AG08395 (cell line): Measurements from ENCODE around the gene KRT28.
"Not testable (repeated sequence)": the region's sequence is repeated elsewhere in the genome, so short reads cannot be mapped to it uniquely, and the experiment has no call there.

ENCODE experiments used
- DNase-seq: peaks from one replicate; pipeline ENCODE4 v3.0.0; 2012; ENCODE audit warnings: mixed read lengths, low spot score

Gene KRT28

GRCh38 chr17:40779181-40779909 is 20.4 kb downstream of the KRT28 start:
- DNase-seq = no peak

- DNase-seq = no peak
Measured at GRCh38 chr17:40778461-40778860, 21.3 kb downstream of the KRT28 start.

GRCh38 chr17:40777971-40778370 is 21.8 kb downstream of the KRT28 start:
- DNase-seq = no peak

- no peak for DNase-seq
Measured at GRCh38 chr17:40777459-40777858, 22.3 kb downstream of the KRT28 start.

- no peak for DNase-seq
Measured at GRCh38 chr17:40775945-40776344, 23.8 kb downstream of the KRT28 start.

- no peak for DNase-seq
Measured at GRCh38 chr17:40772101-40772500, 27.7 kb downstream of the KRT28 start, which contains the start of gene KRT26. KRT26 (minus strand) TSS chr17:40772201; CDS start chr17:40772113, 88 bp downstream.

- no peak for DNase-seq
Measured at GRCh38 chr17:40765657-40766056, 34.1 kb downstream of the KRT28 start.

GRCh38 chr17:40763752-40764151 is 36.0 kb downstream of the KRT28 start:
- no peak for DNase-seq

GRCh38 chr17:40760105-40761016 is 39.4 kb downstream of the KRT28 start:
- no peak for DNase-seq

GRCh38 chr17:40755231-40755630 is 44.5 kb downstream of the KRT28 start, which contains the start of gene KRT25:
KRT25 (minus strand) TSS chr17:40755331; CDS start chr17:40755271, 60 bp downstream.
- no peak for DNase-seq

GRCh38 chr17:40753804-40754203 is 46.0 kb downstream of the KRT28 start:
- no peak for DNase-seq

- no peak for DNase-seq
Measured at GRCh38 chr17:40751065-40751464, 48.7 kb downstream of the KRT28 start.

- DNase-seq = no peak
Measured at GRCh38 chr17:40750391-40750790, 49.4 kb downstream of the KRT28 start.

- not testable (repeated sequence) for DNase-seq
Measured at GRCh38 chr17:40748666-40749065, 51.1 kb downstream of the KRT28 start.
